Measurements from ENCODE around the gene TRIM21.

DNA sequence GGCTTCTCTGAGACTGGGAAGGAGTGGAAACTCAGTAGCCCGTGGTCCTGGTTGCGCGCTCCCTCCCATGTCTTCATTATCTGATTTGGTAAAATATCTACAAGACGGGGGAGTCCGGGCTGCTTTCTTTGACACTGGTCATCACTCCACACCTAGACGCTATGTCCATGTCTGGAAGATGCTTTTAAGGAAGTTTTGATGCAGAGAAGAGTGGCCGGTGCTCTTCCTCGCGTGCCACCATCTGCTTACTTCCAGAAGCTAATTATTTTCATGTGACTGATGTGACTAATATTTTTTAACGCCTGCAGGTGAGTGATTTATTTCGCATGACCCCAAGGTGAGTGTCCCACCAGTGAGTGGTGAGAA, 339 bp upstream of the TRIM21 start:
- TF ChIP-seq, protein P1, sequence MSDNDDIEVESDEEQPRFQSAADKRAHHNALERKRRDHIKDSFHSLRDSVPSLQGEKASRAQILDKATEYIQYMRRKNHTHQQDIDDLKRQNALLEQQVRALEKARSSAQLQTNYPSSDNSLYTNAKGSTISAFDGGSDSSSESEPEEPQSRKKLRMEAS (CRISPR knock-in tag; IDR thresholded peaks at IDR 0.05) = no peak
- TF ChIP-seq, protein P2, sequence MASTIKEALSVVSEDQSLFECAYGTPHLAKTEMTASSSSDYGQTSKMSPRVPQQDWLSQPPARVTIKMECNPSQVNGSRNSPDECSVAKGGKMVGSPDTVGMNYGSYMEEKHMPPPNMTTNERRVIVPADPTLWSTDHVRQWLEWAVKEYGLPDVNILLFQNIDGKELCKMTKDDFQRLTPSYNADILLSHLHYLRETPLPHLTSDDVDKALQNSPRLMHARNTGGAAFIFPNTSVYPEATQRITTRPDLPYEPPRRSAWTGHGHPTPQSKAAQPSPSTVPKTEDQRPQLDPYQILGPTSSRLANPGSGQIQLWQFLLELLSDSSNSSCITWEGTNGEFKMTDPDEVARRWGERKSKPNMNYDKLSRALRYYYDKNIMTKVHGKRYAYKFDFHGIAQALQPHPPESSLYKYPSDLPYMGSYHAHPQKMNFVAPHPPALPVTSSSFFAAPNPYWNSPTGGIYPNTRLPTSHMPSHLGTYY (CRISPR knock-in tag; IDR thresholded peaks at IDR 0.05) = no peak
- TF ChIP-seq, protein P3, sequence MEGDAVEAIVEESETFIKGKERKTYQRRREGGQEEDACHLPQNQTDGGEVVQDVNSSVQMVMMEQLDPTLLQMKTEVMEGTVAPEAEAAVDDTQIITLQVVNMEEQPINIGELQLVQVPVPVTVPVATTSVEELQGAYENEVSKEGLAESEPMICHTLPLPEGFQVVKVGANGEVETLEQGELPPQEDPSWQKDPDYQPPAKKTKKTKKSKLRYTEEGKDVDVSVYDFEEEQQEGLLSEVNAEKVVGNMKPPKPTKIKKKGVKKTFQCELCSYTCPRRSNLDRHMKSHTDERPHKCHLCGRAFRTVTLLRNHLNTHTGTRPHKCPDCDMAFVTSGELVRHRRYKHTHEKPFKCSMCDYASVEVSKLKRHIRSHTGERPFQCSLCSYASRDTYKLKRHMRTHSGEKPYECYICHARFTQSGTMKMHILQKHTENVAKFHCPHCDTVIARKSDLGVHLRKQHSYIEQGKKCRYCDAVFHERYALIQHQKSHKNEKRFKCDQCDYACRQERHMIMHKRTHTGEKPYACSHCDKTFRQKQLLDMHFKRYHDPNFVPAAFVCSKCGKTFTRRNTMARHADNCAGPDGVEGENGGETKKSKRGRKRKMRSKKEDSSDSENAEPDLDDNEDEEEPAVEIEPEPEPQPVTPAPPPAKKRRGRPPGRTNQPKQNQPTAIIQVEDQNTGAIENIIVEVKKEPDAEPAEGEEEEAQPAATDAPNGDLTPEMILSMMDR (IDR thresholded peaks at IDR 0.05) = no peak
- TF ChIP-seq, protein P4, sequence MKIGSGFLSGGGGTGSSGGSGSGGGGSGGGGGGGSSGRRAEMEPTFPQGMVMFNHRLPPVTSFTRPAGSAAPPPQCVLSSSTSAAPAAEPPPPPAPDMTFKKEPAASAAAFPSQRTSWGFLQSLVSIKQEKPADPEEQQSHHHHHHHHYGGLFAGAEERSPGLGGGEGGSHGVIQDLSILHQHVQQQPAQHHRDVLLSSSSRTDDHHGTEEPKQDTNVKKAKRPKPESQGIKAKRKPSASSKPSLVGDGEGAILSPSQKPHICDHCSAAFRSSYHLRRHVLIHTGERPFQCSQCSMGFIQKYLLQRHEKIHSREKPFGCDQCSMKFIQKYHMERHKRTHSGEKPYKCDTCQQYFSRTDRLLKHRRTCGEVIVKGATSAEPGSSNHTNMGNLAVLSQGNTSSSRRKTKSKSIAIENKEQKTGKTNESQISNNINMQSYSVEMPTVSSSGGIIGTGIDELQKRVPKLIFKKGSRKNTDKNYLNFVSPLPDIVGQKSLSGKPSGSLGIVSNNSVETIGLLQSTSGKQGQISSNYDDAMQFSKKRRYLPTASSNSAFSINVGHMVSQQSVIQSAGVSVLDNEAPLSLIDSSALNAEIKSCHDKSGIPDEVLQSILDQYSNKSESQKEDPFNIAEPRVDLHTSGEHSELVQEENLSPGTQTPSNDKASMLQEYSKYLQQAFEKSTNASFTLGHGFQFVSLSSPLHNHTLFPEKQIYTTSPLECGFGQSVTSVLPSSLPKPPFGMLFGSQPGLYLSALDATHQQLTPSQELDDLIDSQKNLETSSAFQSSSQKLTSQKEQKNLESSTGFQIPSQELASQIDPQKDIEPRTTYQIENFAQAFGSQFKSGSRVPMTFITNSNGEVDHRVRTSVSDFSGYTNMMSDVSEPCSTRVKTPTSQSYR (CRISPR knock-in tag; IDR thresholded peaks at IDR 0.05) = no peak
- TF ChIP-seq, protein P5, sequence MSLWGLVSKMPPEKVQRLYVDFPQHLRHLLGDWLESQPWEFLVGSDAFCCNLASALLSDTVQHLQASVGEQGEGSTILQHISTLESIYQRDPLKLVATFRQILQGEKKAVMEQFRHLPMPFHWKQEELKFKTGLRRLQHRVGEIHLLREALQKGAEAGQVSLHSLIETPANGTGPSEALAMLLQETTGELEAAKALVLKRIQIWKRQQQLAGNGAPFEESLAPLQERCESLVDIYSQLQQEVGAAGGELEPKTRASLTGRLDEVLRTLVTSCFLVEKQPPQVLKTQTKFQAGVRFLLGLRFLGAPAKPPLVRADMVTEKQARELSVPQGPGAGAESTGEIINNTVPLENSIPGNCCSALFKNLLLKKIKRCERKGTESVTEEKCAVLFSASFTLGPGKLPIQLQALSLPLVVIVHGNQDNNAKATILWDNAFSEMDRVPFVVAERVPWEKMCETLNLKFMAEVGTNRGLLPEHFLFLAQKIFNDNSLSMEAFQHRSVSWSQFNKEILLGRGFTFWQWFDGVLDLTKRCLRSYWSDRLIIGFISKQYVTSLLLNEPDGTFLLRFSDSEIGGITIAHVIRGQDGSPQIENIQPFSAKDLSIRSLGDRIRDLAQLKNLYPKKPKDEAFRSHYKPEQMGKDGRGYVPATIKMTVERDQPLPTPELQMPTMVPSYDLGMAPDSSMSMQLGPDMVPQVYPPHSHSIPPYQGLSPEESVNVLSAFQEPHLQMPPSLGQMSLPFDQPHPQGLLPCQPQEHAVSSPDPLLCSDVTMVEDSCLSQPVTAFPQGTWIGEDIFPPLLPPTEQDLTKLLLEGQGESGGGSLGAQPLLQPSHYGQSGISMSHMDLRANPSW (CRISPR knock-in tag; conservative IDR thresholded peaks at IDR 0.05; ENCODE audit: low read depth) = no peak
- TF ChIP-seq ZNF263 (CRISPR knock-in tag; IDR thresholded peaks at IDR 0.05; ENCODE audit: low read depth) (no peak; the same call in 1 of the 2 replicates), SMAD3 (CRISPR knock-in tag; IDR thresholded peaks at IDR 0.05; ENCODE audit: borderline replicate concordance) (no peak)
